ENCODE data around the gene VAPB. TPM values are rescaled to one million over a fixed set of nuclear protein-coding genes. Genes with fewer than 3 reads are reported as not detected.

Gene VAPB
- total RNA-seq, 1 donor from 2014 or later = 24.1 TPM

- H3K27me3 ChIP-seq (ENCODE audit: control insufficient read depth, insufficient read depth, low read length) = no peaks in the 10 kb centered on the region
- H3K4me3 ChIP-seq (ENCODE audit: low read depth, low read length) = no peak overlapping the region
- no peak for DNase-seq (ENCODE audit: low read depth)
- H3K36me3 ChIP-seq (ENCODE audit: control insufficient read depth, insufficient read depth, low read length) = no peaks in the 10 kb centered on the region
- TF ChIP-seq CTCF (IDR thresholded peaks at IDR 0.05; ENCODE audit: insufficient read depth, low read length, poor library complexity, severe bottlenecking) = no peak
Observed at GRCh38 chr20:58492795-58493524, 103.9 kb downstream of the VAPB start.

DNA sequence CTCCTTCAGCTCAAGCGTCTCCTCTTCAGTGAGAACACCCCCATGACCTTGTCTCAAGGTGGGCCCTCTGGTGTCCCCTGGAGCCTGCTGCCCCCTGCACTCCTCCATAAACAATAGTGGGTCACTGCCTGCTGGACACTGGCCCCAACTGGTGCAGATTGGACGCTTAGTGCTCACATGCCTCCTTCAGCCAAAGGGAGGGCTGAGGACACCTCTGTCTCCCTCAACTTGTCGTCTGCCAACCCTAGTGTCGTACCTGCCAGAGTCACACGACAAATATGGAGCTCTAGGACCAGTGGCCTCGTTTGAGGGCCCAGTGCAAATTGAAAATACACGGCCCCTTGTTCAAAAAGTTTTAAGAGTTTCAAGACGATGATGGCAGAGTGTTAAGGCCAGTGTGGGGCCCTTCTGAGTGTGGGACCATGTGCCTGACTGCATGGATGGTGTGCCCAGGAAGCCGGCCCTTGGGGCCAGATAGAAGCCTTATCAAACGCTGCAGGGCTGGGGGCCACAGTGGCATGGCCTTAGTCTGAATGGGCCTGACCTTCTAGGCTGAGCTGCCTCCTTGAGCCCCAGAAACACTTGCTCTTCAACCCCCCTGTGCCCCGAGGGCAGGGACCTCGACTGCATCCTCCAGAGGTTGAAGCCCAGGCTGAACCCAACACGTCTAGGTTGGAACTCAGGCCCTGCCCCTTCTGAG lies 106.0 kb downstream of the VAPB start:
- DNase-seq (ENCODE audit: low read depth) = no peak
- no peaks in the 10 kb centered on the region for H3K27me3 ChIP-seq (ENCODE audit: control insufficient read depth, insufficient read depth, low read length)
- no peaks in the 10 kb centered on the region for H3K36me3 ChIP-seq (ENCODE audit: control insufficient read depth, insufficient read depth, low read length)
- no peak overlapping the region for H3K4me3 ChIP-seq (ENCODE audit: low read depth, low read length)
- TF ChIP-seq CTCF (IDR thresholded peaks at IDR 0.05; ENCODE audit: insufficient read depth, low read length, poor library complexity, severe bottlenecking) = no peak

- no peaks in the 10 kb centered on the region for H3K27me3 ChIP-seq (ENCODE audit: control insufficient read depth, insufficient read depth, low read length)
- no peaks in the 10 kb centered on the region for H3K36me3 ChIP-seq (ENCODE audit: control insufficient read depth, insufficient read depth, low read length)
- no peak overlapping the region for H3K4me3 ChIP-seq (ENCODE audit: low read depth, low read length)
- no peak for TF ChIP-seq CTCF (IDR thresholded peaks at IDR 0.05; ENCODE audit: insufficient read depth, low read length, poor library complexity, severe bottlenecking)
- no peak for DNase-seq (ENCODE audit: low read depth)
Observed at GRCh38 chr20:58495623-58496428, 106.8 kb downstream of the VAPB start.

DNA sequence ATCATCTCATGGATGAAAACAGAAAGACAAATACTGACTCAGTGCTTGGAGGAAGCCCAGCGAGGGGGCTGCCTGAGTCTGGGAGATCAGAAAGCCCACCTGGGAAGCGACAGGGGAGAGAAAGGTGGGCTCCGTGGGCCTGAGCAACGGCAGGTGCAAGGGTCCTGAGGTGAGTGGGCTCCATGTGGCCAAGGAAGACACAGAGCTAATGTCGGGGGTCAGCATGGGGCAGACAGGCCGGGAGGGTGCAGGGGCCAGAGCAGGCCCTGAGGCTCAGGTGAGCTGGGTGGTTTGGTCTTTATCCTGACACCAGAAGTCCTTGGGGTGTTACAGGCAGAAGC lies 107.4 kb downstream of the VAPB start:
- Histone ChIP-seq H3K27me3 (ENCODE audit: control insufficient read depth, insufficient read depth, low read length) (no peaks in the 10 kb centered on the region), H3K36me3 (ENCODE audit: control insufficient read depth, insufficient read depth, low read length) (no peaks in the 10 kb centered on the region), H3K4me3 (ENCODE audit: low read depth, low read length) (no peak overlapping the region)
- TF ChIP-seq CTCF (IDR thresholded peaks at IDR 0.05; ENCODE audit: insufficient read depth, low read length, poor library complexity, severe bottlenecking) = no peak
- no peak for DNase-seq (ENCODE audit: low read depth)

GRCh38 chr20:58497076-58497641 lies 108.1 kb downstream of the VAPB start:
- no peaks in the 10 kb centered on the region for H3K36me3 ChIP-seq (ENCODE audit: control insufficient read depth, insufficient read depth, low read length)
- TF ChIP-seq CTCF (IDR thresholded peaks at IDR 0.05; ENCODE audit: insufficient read depth, low read length, poor library complexity, severe bottlenecking) = no peak
- no peak overlapping the region for H3K4me3 ChIP-seq (ENCODE audit: low read depth, low read length)
- H3K27me3 ChIP-seq (ENCODE audit: control insufficient read depth, insufficient read depth, low read length) = no peaks in the 10 kb centered on the region
- DNase-seq (ENCODE audit: low read depth) = no peak
